ENCODE data around the gene SLC25A19.
"Not testable (repeated sequence)": the region's sequence is repeated elsewhere in the genome, so short reads cannot be mapped to it uniquely, and the experiment has no call there.

Gene SLC25A19

GRCh38 chr17:75301049-75301448 is 11.8 kb upstream of the SLC25A19 start:
- no peak for DNase-seq

GRCh38 chr17:75300280-75300679 is 11.0 kb upstream of the SLC25A19 start:
- DNase-seq, result no peak

- no peak for DNase-seq
These were observed 6.2 kb upstream of the SLC25A19 start for GRCh38 chr17:75295201-75296158.

- DNase-seq, result not testable (repeated sequence)
These were observed 3.7 kb upstream of the SLC25A19 start for GRCh38 chr17:75292810-75293448.

GRCh38 chr17:75289832-75290337 is 652 bp upstream of the SLC25A19 start:
- peak; percentile 46 for DNase-seq

- no peak for DNase-seq
These were observed 491 bp downstream of the SLC25A19 start for GRCh38 chr17:75288770-75289114.

- no peak for DNase-seq
These were observed 874 bp downstream of the SLC25A19 start for GRCh38 chr17:75288359-75288758.

GRCh38 chr17:75287221-75287620 is 2.0 kb downstream of the SLC25A19 start:
- DNase-seq, result no peak

- no peak for DNase-seq
These were observed 4.1 kb downstream of the SLC25A19 start for GRCh38 chr17:75285123-75285522.

- not testable (repeated sequence) for DNase-seq
These were observed 9.0 kb downstream of the SLC25A19 start for GRCh38 chr17:75280189-75280588.

GRCh38 chr17:75277664-75278071 is 11.6 kb downstream of the SLC25A19 start:
- no peak for DNase-seq

- no peak for DNase-seq
These were observed 15.1 kb downstream of the SLC25A19 start for GRCh38 chr17:75273977-75274708.

GRCh38 chr17:75272848-75273184 is 16.4 kb downstream of the SLC25A19 start:
- no peak for DNase-seq

- DNase-seq, result no peak
These were observed 17.0 kb downstream of the SLC25A19 start for GRCh38 chr17:75271955-75272847.

- DNase-seq, result peak; percentile 73
These were observed 17.8 kb downstream of the SLC25A19 start for GRCh38 chr17:75271233-75271954.

- DNase-seq, result no peak
These were observed 18.3 kb downstream of the SLC25A19 start, which contains the start of gene MIF4GD for GRCh38 chr17:75270966-75271232. Gene MIF4GD (minus strand): TSS chr17:75271231. CDS start chr17:75270195, 1,036 bp downstream.

GRCh38 chr17:75270218-75270965 is 18.8 kb downstream of the SLC25A19 start:
- peak; percentile 56 for DNase-seq

- DNase-seq, result no peak
These were observed 19.4 kb downstream of the SLC25A19 start for GRCh38 chr17:75269844-75270217.

GRCh38 chr17:75267411-75268232 is 21.6 kb downstream of the SLC25A19 start:
- DNase-seq, result no peak

GRCh38 chr17:75267153-75267410 is 22.2 kb downstream of the SLC25A19 start:
- DNase-seq, result no peak

Data from GDM1 (cell line).